ENCODE measurements around the gene AFMID. TPM values are rescaled to one million over a fixed set of nuclear protein-coding genes. Genes with fewer than 3 reads are reported as not detected.

AFMID gene
- total and polyA plus RNA-seq, 9 of the 15 experiments (the other 6 are each of a cell fraction or from before 2014, with no cell fraction given) = 62.1 to 188 (median 74.4) TPM

DNA sequence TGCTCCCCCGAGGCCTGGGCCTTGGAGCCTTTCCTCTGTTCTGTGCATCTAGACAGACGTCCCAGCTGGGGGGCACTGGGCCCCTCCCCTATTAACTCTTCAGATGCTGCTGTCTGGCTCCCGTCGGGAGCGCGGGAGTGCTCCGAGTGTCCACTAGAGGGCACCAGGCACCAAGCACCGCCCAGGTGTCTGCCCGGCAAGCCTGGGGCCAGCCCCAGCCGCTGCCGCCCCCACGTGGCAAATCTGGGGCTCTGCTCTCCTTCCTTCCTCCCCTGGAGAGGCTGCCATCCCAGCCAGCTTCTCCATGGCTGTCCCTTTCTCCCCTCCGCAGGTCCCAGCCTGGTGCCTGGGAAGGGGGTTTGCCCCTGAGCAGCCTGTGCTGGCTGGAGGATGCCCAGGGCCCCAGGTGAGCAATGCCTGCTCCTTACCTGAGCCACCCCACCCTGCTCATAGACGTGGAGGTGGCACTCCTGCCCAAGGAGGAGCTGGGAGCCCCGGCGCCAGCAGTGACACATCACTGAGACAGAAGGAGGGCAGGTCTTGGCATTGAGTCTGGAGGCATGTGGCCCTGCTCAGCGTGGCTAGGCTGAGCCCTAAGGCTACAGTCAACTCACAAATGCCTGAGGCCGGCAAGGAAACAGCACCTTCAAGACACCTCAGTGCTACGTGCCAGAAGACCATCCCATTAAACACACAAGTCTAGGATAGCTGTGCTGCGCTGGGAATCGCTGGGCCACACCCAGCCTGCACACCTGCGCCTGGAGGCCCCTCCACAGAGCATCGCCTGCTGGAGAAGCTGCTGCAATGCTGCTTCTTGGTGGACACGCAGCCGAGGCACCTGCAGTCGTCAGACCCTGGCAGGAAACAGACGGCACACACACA lies 64.0 kb downstream of the AFMID start (continued):
- TF ChIP-seq NR2C2 (CRISPR knock-in tag; IDR thresholded peaks at IDR 0.05) (no peak), NR2C2 (tag; IDR thresholded peaks at IDR 0.05) (no peak), MECOM (CRISPR knock-in tag; IDR thresholded peaks at IDR 0.05) (no peak), MEF2D (tag; conservative IDR thresholded peaks at IDR 0.05; ENCODE audit: low read depth) (no peak), ZSCAN29 (IDR thresholded peaks at IDR 0.05) (no peak), NFE2L1 (tag; IDR thresholded peaks at IDR 0.05; ENCODE audit: borderline replicate concordance, low read depth) (no peak), FOS (IDR thresholded peaks at IDR 0.05; ENCODE audit: extremely low read depth, insufficient read length) (no peak), EHMT2 (IDR thresholded peaks at IDR 0.05) (no peak), POLR3A (IDR thresholded peaks at IDR 0.05; ENCODE audit: borderline replicate concordance, extremely low read depth, insufficient read depth, insufficient read length) (no peak), ZNF518B (CRISPR knock-in tag; IDR thresholded peaks at IDR 0.05) (no peak), BACH1 (tag; IDR thresholded peaks at IDR 0.05) (no peak), CHD2 (IDR thresholded peaks at IDR 0.05; ENCODE audit: low read depth, low read length) (no peak; the same call in 1 of the 2 replicates), BRCA1 (IDR thresholded peaks at IDR 0.05) (no peak), BRCA1 (CRISPR knock-in tag; IDR thresholded peaks at IDR 0.05) (no peak), THAP7 (CRISPR knock-in tag; IDR thresholded peaks at IDR 0.05) (no peak), SAFB (IDR thresholded peaks at IDR 0.05; ENCODE audit: borderline replicate concordance, low read depth, low read length) (no peak), RFX7 (CRISPR knock-in tag; IDR thresholded peaks at IDR 0.05) (no peak), ZNF197 (CRISPR knock-in tag; IDR thresholded peaks at IDR 0.05; ENCODE audit: low read depth) (no peak), ZNF140 (CRISPR knock-in tag; IDR thresholded peaks at IDR 0.05) (no peak), SIX5 (IDR thresholded peaks at IDR 0.05; ENCODE audit: borderline replicate concordance in 1 of 2, insufficient read depth in 1 of 2, low read depth in 1 of 2, low read length in 2 of 2) (no peak), GABPB1 (CRISPR knock-in tag; IDR thresholded peaks at IDR 0.05) (peak; percentile 72), RHOXF2B (CRISPR knock-in tag; conservative IDR thresholded peaks at IDR 0.05) (no peak), NFIX (CRISPR knock-in tag; IDR thresholded peaks at IDR 0.05; ENCODE audit: low read depth) (no peak), HNRNPL (IDR thresholded peaks at IDR 0.05; ENCODE audit: low read depth, low read length) (no peak), RB1 (IDR thresholded peaks at IDR 0.05; ENCODE audit: low read depth) (peak; percentile 96)
- TF ChIP-seq, protein P1, sequence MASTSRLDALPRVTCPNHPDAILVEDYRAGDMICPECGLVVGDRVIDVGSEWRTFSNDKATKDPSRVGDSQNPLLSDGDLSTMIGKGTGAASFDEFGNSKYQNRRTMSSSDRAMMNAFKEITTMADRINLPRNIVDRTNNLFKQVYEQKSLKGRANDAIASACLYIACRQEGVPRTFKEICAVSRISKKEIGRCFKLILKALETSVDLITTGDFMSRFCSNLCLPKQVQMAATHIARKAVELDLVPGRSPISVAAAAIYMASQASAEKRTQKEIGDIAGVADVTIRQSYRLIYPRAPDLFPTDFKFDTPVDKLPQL (IDR thresholded peaks at IDR 0.05; ENCODE audit: extremely low read depth, insufficient read length) = no peak
